HG03378 (cell line): Measurements from ENCODE around the gene ING1.
"Not testable (repeated sequence)": the region's sequence is repeated elsewhere in the genome, so short reads cannot be mapped to it uniquely, and the experiment has no call there.

ENCODE experiments used
- ATAC-seq: cut with Tn5 transposase; IDR thresholded peaks from one replicate; pipeline ENCODE4 v1.9.1; 2021; ENCODE audit warnings: mild to moderate bottlenecking, moderate library complexity; ENCODE audit not compliant: unreplicated experiment

The ING1 gene

DNA sequence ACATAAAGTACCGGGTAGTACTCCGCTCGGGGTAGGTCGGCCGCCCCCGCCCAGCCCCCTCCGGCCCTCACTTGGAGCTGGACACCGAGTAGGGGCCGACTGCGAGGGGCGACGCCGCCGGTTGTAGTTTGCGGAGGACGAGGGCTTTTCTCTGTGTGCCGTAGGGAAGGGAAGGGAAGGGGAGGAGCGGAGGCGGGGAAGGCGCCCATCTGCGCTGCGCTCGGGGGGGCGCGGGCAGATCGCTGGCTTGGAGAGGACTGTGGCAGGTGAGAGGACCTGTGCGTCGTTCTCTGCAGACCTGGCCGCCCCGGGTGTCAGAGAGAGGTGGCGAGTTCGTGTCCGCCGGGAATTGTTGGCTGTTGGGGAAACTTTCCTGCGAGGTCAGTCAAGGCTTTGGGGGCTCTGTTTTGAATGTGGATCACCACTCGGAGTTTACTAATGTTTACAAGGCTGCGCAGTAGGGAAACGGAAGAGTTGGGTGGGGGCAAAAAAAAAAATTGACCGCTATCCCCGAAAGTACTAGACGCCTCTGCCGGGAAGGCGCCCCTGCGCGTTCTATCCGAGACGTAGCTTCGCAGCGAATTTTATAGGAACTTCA lies 1.4 kb downstream of the ING1 start:
- ATAC-seq, result no peak

DNA sequence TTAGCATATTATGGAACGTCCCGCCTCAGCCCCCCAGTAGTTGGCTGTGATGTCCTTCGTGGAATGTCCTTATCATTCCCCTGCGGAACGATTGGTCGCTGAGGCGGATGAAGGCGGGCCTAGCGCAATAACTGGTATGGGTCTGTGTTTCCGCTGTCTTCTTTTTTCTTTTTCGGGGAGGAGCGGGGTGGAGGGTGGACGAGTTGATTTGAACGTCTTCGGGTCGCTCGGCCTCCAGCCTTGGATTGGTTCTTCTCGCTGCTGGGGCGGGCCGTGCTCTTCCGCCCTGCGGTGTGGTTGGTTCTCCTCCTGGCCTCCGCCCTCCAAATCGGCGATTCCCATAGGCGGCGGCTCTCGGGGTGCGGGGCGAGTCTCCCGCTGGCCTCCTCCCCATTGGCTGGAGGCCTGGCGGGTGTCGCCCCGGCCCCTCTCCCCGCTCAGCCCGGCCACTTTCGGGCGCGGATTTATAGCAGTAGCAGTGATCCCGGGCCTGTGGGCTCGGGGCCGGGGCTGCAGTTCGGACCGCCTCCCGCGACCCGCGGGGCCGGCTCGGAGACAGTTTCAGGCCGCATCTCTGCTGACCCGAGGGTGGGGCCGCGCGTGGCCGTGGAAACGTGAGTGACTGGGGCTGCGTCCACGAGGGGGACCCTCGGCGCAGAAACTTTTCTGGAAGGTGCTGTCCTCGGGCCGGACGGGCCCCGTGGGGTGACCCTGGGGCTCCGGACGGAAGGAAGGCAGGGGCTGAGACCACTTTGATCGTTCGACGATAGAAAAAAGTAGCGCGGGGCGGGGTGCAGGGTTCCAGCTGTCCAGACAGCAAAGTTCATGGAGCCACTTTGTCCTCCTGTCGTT lies 2.1 kb downstream of the ING1 start:
- ATAC-seq, result peak; percentile 64

DNA sequence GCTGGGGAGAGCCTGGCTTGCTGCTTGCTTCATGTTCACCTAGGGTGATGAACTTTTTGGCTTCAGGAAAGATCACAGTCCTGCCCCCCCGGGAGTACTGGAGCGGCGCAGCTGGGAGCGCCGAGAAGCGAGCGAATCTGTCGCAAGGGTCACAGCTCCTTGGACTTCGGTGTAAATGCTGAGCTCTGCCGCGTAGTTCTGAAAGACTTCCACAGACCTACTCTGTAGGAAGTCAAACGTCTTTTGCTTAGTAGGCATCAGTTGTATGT lies 2.7 kb downstream of the ING1 start:
- no peak for ATAC-seq

DNA sequence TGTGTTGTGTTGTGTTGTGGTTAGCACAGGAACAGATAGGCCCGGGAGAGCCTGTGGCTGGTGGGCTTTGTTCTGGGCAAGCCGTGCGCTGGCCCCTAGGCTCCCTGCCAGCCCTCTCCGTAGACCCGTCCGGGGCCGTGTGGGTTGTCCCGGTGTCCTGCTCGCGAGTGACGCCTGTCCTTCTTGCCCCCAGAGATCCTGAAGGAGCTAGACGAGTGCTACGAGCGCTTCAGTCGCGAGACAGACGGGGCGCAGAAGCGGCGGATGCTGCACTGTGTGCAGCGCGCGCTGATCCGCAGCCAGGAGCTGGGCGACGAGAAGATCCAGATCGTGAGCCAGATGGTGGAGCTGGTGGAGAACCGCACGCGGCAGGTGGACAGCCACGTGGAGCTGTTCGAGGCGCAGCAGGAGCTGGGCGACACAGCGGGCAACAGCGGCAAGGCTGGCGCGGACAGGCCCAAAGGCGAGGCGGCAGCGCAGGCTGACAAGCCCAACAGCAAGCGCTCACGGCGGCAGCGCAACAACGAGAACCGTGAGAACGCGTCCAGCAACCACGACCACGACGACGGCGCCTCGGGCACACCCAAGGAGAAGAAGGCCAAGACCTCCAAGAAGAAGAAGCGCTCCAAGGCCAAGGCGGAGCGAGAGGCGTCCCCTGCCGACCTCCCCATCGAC lies 5.7 kb downstream of the ING1 start:
- no peak for ATAC-seq

DNA sequence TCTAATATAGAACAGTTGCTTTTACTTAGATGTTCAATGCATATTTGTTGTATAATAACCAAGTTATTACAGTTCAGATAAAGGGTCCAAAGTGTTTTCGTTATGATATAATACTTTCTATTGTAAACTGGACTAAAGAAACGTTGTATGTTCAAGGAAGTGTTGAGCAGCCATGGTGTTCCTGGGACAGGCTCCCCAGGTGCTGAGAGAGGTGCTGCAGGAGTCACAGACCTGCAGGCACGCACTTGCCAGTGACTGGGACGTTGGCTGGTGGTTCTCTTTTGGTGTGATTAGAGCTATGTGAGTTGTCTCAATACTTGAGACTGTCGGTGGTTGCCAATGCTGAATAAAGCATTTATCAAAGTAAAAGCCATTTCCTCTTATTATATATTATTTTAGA lies 9.5 kb downstream of the ING1 start:
- ATAC-seq, result no peak

DNA sequence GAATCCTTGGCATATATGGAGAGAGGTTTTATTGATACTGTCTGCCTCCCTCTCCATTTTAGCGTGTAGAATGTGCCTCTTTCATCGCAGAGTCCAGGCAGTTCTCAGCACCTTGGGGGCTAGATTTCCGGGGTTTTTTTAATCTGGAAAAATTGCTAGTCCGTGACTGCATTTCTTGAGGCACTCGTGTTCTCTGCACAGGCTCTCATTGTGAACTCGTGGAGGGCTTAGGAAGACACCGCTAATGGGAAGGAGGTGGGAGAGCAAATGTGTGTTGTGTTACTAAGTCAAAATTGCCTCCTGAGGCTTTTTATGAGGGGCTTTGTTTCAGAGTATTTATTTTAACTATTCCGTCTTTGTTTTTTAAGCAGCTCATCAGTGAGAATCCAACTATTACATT lies 10.1 kb downstream of the ING1 start:
- no peak for ATAC-seq

DNA sequence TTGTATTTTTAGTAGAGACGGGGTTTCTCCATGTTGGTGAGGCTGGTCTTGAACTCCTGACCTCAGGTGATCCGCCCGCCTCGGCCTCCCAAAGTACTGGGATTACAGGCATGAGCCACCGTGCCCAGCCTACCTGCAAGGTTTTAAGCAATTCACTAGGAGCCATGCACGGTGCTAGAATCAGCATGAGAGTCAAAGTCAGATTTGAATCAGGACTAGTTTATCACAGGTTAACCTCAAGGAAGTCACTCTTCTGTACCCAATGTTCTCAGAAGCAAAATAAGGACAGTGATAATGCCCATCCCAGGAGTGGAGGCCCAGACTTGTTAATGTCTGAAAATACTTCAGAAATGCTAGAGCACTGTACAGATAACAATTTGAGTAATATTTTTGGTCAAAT lies 12.7 kb downstream of the ING1 start:
- not testable (repeated sequence) for ATAC-seq

DNA sequence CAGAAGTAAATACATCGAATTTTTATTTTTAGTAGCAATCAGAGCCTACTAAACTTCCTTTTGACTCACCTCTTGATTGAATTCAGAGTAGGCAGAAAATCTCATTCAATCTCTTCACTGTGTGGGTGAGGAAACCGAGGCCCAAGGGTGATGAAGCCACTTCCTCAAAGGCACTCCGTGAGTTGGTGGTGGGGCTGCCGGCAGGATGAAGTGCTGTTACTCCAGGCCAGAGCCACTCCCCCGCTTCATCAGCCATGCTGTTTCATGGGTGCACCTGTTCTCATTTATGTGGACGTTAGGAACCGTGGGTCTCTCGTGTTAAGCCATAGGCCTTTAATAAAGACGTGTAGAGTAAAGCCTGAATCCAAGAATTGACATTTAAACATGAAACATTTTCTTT lies 13.2 kb downstream of the ING1 start:
- ATAC-seq, result no peak

DNA sequence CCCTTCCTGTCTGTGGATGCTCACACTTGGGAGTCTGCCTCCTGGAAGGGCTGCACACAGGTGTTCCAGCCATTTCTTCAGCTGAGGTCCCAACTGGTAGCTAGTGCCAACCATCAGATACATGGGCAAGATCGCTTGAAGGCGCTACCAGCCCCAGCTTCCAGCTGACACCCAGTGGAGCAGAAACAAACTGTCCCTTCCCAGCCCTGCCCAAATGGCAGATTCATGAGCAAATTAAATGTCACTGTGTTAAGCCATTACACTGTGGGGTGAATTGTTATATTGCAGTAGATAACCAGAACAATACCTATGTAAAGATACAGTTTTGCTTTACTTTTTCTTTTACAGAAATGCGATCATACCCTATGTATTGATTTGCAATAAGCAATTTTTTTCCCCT lies 17.6 kb downstream of the ING1 start:
- ATAC-seq, result no peak

DNA sequence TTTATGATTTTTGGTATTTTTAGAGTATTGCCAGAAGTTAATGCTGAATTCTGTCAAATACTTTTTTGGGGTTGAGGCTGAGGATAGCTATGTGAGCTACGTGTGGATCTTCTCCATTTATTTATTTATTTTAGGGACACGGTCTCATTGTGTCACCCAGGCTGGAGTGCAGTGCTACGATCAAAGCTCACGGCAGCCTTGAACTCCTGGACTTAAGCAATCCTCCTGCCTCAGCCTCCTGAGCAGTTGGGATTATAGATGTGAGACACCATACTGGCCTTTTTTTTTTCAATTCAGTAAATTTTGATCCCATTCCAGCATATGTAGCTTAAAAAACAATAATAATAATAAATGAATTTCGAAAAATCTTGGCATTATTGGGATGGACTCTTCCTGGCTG lies 21.1 kb downstream of the ING1 start:
- no peak for ATAC-seq

DNA sequence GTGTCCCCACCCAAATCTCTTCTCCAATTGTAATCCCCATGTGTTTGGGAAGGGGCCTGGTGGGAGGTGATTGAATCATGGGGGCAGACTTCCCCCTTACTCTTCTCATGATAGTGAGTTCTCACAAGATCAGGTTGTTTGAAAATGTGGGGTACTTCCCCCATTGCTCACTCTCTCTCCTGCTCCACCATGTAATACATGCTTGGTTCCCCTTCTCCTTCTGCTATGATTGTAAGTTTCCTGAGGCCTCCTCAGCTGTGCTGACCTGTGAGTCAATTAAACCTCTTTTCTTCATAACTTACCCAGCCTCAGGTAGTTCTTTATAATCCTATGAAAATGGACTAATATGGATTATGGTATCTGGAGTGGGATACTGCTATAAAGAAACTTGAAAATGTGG lies 24.1 kb downstream of the ING1 start:
- no peak for ATAC-seq

DNA sequence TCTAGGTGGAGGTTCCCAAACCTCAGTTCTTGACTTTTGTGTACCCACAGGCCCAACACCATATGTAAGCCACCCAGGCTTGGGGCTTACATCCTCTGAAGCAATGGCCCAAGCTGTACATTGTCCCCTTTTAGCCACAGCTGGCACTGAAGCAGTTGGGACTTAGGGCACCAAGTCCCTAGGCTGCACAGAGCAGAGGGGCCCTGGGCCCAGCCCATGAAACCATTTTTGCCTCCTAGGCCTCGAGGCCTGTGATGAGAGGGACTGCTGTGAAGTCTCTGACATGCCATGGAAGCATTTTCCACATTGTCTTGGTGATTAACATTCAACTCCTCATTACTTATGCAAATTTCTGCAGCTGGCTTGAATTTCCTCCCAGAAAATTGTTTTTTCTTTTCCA lies 30.2 kb downstream of the ING1 start:
- ATAC-seq, result no peak

DNA sequence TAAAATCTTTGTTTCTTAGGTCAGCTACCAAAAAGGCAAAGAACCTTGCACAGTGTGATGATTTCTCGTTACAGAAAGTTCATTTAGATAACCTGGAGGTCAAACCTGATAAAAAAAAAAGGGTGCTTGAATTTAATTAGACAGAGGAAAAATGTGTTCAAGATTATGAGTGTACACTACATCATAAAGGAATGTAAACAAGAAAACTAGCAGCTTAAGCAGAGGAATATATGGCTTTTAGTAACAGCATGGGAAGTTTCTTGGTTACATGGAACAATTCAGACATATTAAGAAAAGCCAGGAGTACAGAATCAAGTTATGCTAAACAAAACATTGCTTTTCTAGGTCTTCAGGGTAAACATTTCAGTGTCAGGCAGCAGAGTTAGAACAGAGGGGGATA lies 32.9 kb downstream of the ING1 start:
- ATAC-seq, result no peak

DNA sequence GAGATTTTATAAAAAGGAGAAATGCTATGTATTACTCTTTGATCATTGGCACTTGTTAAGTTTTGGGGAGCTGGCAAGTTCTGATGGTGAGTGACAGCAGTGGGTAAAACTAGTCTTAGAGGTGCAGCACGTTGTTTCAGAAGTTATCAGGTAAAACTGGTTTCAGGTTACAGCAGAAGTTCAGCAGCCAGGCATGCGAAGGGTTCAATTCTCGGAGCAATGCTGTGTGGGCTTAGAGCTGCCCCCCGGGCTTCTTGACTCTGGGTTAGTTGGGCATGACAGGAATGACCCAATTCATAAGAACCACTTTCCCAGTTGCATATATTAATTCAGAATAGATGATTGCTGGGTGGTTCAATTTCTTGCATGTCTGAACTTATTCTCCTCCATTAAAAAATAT lies 34.8 kb downstream of the ING1 start:
- no peak for ATAC-seq

DNA sequence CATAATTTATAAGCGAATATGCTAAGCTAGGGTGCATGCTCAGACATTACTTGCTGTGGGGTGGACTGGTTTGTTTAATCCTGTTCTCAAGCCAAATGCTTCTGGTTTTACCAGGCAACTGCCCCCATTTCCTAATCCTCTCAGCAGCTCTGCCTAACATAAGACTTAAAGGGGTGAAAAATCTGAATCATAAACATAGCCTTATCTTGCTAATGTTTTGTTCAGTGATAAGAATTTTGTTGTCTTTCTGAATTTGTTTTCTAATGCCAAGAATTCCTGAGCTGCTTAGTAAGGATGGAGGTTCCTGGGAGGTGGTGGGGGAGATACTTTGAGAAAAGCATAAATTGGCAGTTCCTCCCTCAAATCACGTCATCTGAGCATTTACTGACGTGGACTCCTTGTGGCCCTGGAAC lies 42.7 kb downstream of the ING1 start:
- ATAC-seq, result no peak

DNA sequence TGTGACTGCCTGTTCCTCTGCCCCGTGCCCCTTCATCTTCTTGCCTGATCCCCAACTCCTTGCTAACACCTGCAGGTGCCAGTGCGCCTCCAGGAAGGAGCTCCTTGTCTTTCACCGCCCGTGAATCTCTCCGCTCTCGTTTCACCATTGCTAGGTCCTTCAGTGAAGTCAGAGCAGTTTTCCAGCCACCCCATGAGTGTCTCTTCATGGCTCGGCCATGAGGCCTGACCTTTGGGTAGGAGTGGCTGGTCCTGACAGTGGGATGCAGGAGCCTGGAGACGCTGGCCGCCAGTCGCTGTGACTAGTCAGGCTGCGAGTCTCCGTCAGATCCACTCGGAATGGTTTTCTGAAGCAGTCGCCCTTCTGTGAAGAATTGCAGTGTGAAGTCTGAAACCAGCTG lies 43.8 kb downstream of the ING1 start:
- no peak for ATAC-seq

DNA sequence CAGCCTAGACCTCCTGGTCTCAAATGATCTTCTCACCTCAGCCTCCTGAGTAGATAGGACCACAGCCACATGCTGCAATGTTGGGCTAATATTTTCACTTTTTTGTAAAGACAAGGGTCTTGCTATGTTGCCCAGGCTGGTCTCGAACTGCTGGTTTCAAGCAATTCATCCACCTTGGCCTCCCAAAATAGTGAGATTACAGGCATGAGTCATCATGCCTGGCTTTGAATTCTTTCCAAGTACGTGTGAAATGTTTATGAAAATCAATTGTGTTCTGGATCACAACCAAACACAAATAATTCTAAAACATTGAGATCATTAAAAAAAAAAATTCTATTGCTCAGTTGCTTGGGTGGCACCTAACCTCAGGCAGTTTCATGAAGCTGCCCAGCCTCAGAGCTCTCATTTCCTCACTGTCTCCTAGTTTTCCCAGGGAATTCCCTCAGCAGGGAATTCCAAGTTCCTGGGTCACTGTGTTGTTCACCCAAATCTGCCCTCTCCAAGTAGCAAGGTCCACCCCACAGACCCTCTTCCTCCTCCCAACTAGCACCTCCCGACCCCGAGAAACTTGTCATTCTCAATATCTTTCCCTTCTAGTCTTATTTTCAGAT lies 44.8 kb downstream of the ING1 start:
- ATAC-seq, result no peak

DNA sequence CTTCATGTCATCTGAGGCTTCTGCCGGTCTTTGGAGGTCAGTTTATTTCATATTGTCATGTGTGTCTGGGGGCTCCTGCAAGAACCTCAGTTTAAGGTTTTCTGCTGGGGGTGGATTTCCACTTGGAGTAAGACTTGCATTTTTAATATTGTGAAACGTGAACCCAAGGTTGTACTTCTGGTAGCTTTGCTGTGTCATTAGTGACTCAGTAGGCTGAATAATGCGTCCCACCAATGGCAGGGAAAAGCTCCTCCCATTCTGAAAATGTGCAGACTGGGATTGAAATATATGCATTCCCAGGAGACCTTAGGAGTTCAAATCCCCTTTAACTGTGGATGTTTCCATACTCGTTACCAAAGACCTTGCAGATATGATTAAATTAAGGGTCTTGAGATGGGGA lies 46.2 kb downstream of the ING1 start:
- no peak for ATAC-seq

DNA sequence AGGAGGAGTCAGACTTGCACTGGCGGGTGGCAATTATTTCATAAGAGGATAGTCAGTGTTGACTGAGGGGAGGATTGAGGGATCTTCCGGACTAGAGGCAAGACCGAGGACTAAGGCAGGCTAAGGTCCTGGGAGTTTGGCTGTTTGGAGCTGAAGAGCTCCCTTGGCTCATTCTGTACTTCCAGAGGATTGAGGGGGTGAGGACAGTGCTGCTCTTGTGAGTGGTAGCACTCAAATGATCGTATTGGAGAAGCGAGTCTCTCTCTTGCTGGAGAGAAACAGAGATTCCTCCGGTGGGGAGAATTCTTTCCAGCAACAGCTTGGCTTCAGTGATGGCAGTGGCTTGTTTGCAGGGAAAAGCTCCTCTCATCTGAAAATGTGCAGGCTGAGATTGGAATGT lies 47.1 kb downstream of the ING1 start:
- no peak for ATAC-seq

DNA sequence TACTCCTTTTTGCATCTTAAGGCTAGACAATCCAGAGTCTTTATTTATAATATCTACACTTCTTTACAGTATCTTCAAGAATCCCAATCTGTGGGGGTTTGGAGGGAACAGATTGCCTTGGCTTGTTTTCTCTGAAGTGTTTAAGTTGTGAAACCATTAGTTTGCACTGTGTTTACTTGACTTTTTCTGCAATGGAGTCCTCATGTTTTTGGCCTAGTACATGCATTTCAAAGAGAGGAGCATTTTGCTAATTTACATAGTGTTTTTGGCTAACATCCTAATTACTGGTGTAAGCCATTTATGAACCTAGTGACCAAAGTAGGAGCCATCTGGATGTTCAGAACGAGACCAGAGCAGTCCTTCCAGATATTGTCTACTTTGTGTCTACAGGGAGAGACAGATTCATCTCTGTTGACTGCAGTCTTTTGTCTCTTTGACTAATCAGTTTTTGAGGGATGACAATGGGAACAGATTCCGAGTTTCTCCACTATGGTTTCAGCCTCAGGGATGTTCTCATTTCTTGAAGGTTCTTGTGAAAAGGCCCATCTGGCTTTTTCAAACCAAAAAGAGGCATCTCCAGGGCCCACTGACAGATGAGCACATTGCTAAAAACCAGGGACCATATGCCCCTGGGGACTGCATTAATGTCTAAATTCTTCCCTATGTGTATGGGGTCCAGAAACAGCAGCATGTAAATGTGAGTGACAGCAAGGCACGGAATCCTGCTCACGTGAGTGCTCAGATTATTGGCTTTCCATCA lies 53.4 kb downstream of the ING1 start:
- ATAC-seq, result no peak

DNA sequence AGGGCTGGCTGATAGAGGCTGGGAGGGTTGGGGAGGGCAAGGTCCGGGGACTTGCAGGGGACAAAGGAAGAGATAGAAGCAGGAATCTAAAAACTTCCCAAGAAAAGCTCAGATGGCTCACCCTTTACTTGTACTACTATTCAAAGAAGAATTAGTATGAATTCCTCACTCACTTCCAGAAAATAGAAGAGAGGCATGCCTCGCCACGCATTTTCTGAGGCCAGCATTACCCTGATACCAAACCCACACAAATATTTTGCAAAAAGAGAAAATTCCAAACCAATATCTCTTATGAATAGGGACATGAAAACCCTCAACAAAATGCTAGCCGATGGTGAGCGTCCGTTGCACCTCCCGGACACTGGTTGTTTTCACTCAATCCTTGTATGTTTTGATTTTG lies 54.0 kb downstream of the ING1 start:
- no peak for ATAC-seq
